HEK293T (cell line): Measurements from ENCODE around the gene ASAP3.

ENCODE experiments used
- CTCF ChIA-PET: fragments of 350-600 bp; formaldehyde crosslinking; extraction: SDS; loops from one replicate; lab custom pipeline; 2021; ENCODE audit warnings: antibody characterized with exemption, inconsistent platforms; lab: Yijun Ruan, JAX
- POLR2A ChIA-PET: fragments of 350-600 bp; formaldehyde crosslinking; extraction: SDS; loops from one replicate; lab custom pipeline; 2020; ENCODE audit warnings: antibody characterized with exemption, inconsistent platforms; lab: Yijun Ruan, JAX
- DNase-seq: peaks from one replicate; pipeline ENCODE4 v3.0.0; 2012; ENCODE audit warnings: mixed read lengths; ENCODE audit errors: extremely low spot score
- ARNT ChIP-seq: fragments of 450-650 bp; IDR thresholded peaks from 2 replicates; pipeline ENCODE4 v1.6.1; 2017; ENCODE audit warnings: mild to moderate bottlenecking
- BHLHE40 ChIP-seq: fragments of 450-650 bp; IDR thresholded peaks from 2 replicates; pipeline ENCODE4 v1.6.1; 2016; ENCODE audit warnings: mild to moderate bottlenecking, moderate library complexity, borderline replicate concordance
- CTBP1 ChIP-seq: fragments of 450-650 bp; IDR thresholded peaks from 2 replicates; pipeline ENCODE4 v1.6.1; 2016; ENCODE audit warnings: borderline replicate concordance
- ELF4 ChIP-seq: fragments of 450-650 bp; IDR thresholded peaks from 2 replicates; pipeline ENCODE4 v1.6.1; 2017; ENCODE audit warnings: antibody characterized with exemption
- FOXA1 ChIP-seq: fragments of 450-650 bp; IDR thresholded peaks from 2 replicates; pipeline ENCODE4 v1.6.1; 2016; ENCODE audit warnings: mild to moderate bottlenecking
- FOXK2 ChIP-seq: fragments of 450-650 bp; IDR thresholded peaks from 2 replicates; pipeline ENCODE4 v1.6.1; 2016; ENCODE audit warnings: mild to moderate bottlenecking
- FOXM1 ChIP-seq: fragments of 450-650 bp; IDR thresholded peaks from 2 replicates; pipeline ENCODE4 v1.6.1; 2017; ENCODE audit warnings: mild to moderate bottlenecking, borderline replicate concordance
- HDGF ChIP-seq: fragments of 450-650 bp; IDR thresholded peaks from 2 replicates; pipeline ENCODE4 v1.6.1; 2017; ENCODE audit warnings: antibody characterized with exemption, borderline replicate concordance
- L3MBTL2 ChIP-seq: fragments of 450-650 bp; conservative IDR thresholded peaks from 2 replicates; pipeline ENCODE4 v1.6.1; 2016; ENCODE audit warnings: mild to moderate bottlenecking
- LEF1 ChIP-seq: fragments of 450-650 bp; IDR thresholded peaks from 2 replicates; pipeline ENCODE4 v1.6.1; 2017; ENCODE audit warnings: mild to moderate bottlenecking, borderline replicate concordance
- NFRKB ChIP-seq: fragments of 450-650 bp; IDR thresholded peaks from 2 replicates; pipeline ENCODE4 v1.6.1; 2016; ENCODE audit warnings: mild to moderate bottlenecking, moderate library complexity
- PKNOX1 ChIP-seq: fragments of 450-650 bp; IDR thresholded peaks from 2 replicates; pipeline ENCODE4 v1.6.1; 2016
- SP1 ChIP-seq: fragments of 450-650 bp; IDR thresholded peaks from 2 replicates; pipeline ENCODE4 v1.6.1; 2017
- SUZ12 ChIP-seq: fragments of 450-650 bp; IDR thresholded peaks from 2 replicates; pipeline ENCODE4 v1.6.1; 2016; ENCODE audit warnings: mild to moderate bottlenecking
- TARDBP ChIP-seq: fragments of 450-650 bp; IDR thresholded peaks from 2 replicates; pipeline ENCODE4 v1.6.1; 2016
- ZNF384 ChIP-seq: fragments of 450-650 bp; IDR thresholded peaks from 2 replicates; pipeline ENCODE4 v1.6.1; 2016

ASAP3 gene

GRCh38 chr1:23394181-23394580 is 89.8 kb downstream of the ASAP3 start:
- ChIA-PET POLR2A (interaction anchor here (1.9 to 2.2 kb wide), 2 partner anchors 26 to 50 kb away, joined by 5 to 7 read pairs; partner anchors contain the start of gene HNRNPR), CTCF (interaction anchor here (3.1 kb wide), 1 partner anchor 10 kb away, joined by 17 read pairs; no protein-coding TSS in a partner anchor)
- no peak for DNase-seq
- TF ChIP-seq NFRKB (no peak), CTBP1 (no peak), ELF4 (no peak), FOXK2 (no peak), BHLHE40 (no peak), ZNF384 (no peak), SP1 (no peak), ARNT (no peak), FOXM1 (no peak), HDGF (no peak), FOXA1 (no peak), LEF1 (no peak), TARDBP (no peak), L3MBTL2 (no peak), PKNOX1 (no peak), SUZ12 (no peak)

- ChIA-PET POLR2A (interaction anchor here (1.9 to 2.2 kb wide), 2 partner anchors 25 to 49 kb away, joined by 5 to 7 read pairs; partner anchors contain the start of gene HNRNPR), CTCF (interaction anchor here (3.1 kb wide), 1 partner anchor 11 kb away, joined by 17 read pairs; no protein-coding TSS in a partner anchor)
Observed at GRCh38 chr1:23393706-23394105, 90.3 kb downstream of the ASAP3 start.

GRCh38 chr1:23392125-23392855 is 91.7 kb downstream of the ASAP3 start:
- DNase-seq = no peak
- TF ChIP-seq NFRKB = no peak
- no peak for TF ChIP-seq L3MBTL2
- no peak for TF ChIP-seq PKNOX1
- no peak for TF ChIP-seq ZNF384
- TF ChIP-seq ELF4 = no peak
- no peak for TF ChIP-seq FOXK2
- TF ChIP-seq SP1 = no peak
- TF ChIP-seq CTBP1 = no peak
- no peak for TF ChIP-seq SUZ12
- TF ChIP-seq BHLHE40 = no peak
- no peak for TF ChIP-seq TARDBP
- TF ChIP-seq FOXM1 = no peak
- TF ChIP-seq LEF1 = no peak
- TF ChIP-seq ARNT = no peak
- no peak for TF ChIP-seq HDGF
- TF ChIP-seq FOXA1 = no peak
- ChIA-PET CTCF (no interaction called here), POLR2A (no interaction called here)

More at GRCh38 chr1:23393706-23394105, 90.3 kb downstream of the ASAP3 start:
- TF ChIP-seq CTBP1 (no peak), SP1 (no peak), FOXK2 (no peak), FOXM1 (no peak), HDGF (no peak), LEF1 (no peak), TARDBP (no peak), L3MBTL2 (no peak), PKNOX1 (no peak)
- DNase-seq = no peak

- ChIA-PET POLR2A (interaction anchor here (1.2 to 2.0 kb wide), 2 partner anchors 14 to 177 kb away, joined by 4 read pairs; no protein-coding TSS in a partner anchor), CTCF (interaction anchor here (0.6 to 1.3 kb wide), 2 partner anchors 14 to 50 kb away, joined by 4 read pairs; no protein-coding TSS in a partner anchor)
- no peak for DNase-seq
- TF ChIP-seq FOXM1 = no peak
- TF ChIP-seq NFRKB = no peak
Observed at GRCh38 chr1:23389837-23390321, 94.1 kb downstream of the ASAP3 start.

DNA sequence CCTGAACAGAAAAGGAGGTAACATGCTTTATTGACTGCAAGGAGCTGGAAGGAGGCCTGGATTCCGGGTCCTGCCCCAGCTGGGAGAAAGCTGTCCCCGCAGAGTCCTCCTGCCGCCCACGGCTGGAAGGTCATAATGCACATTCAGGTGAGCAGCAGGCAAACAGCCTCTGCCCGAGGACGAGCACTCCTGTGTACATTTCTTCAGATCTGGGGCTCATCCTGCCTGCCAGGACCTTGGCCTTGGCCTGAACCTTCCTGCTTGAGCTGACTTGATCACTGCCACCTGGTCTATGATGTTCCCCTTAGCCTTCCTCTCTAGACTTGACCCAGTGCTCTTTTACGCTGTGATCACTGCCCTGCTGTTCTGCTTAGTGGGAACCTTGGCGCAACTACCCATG is 96.5 kb downstream of the ASAP3 start:
- POLR2A ChIA-PET = no interaction called here
- no peak for DNase-seq
- CTCF ChIA-PET = no interaction called here
- no peak for TF ChIP-seq LEF1
- TF ChIP-seq ZNF384 = no peak
- TF ChIP-seq FOXK2 = no peak
- no peak for TF ChIP-seq ELF4
- TF ChIP-seq BHLHE40 = no peak
- no peak for TF ChIP-seq PKNOX1
- TF ChIP-seq FOXA1 = no peak
- TF ChIP-seq SP1 = no peak
- TF ChIP-seq CTBP1 = no peak
- no peak for TF ChIP-seq ARNT
- TF ChIP-seq TARDBP = no peak
- no peak for TF ChIP-seq L3MBTL2
- TF ChIP-seq SUZ12 = no peak
- no peak for TF ChIP-seq HDGF
- no peak for TF ChIP-seq NFRKB
- no peak for TF ChIP-seq FOXM1
